Activated CD4-positive, alpha-beta memory T cell treated with anti-CD3 and anti-CD28 coated beads for 36 hours (primary cell): Measurements from ENCODE around the gene FGG. TPM values are rescaled to one million over a fixed set of nuclear protein-coding genes. Genes with fewer than 3 reads are reported as not detected.

Source experiments
- CTCF ChIA-PET: fragments of 350-600 bp; sonication (Branson Sonifier 250); formaldehyde crosslinking; loops from one replicate; lab custom pipeline; 2021; ENCODE audit warnings: antibody characterized with exemption, inconsistent platforms; lab: Charles Lee
- POLR2A ChIA-PET: fragments of 350-600 bp; sonication (Branson Sonifier 250); formaldehyde crosslinking; loops from one replicate; lab custom pipeline; 2021; ENCODE audit warnings: antibody characterized with exemption; lab: Charles Lee
- DNase-seq: peaks from one replicate; pipeline ENCODE4 v3.0.0-alpha.2; 2020
- H3K27ac Mint-ChIP-seq: one replicate; pipeline ENCODE4 v1.8.0; 2021; ENCODE audit warnings: mixed read lengths
- H3K27me3 Mint-ChIP-seq: one replicate; pipeline ENCODE4 v1.8.0; 2021; ENCODE audit warnings: mixed read lengths
- H3K36me3 Mint-ChIP-seq: one replicate; pipeline ENCODE4 v1.8.0; 2021; ENCODE audit warnings: mixed read lengths
- H3K4me1 Mint-ChIP-seq: one replicate; pipeline ENCODE4 v1.8.0; 2021; ENCODE audit warnings: low read depth, mixed read lengths
- H3K4me3 Mint-ChIP-seq: one replicate; pipeline ENCODE4 v1.8.0; 2021; ENCODE audit warnings: mild to moderate bottlenecking, mixed read lengths
- H3K9me3 Mint-ChIP-seq: one replicate; pipeline ENCODE4 v1.8.0; 2021; ENCODE audit warnings: mixed read lengths
- intact Hi-C: fragments of 100-400 bp; cut with micrococcal nuclease; formaldehyde crosslinking; loops from one replicate; pipeline ENCODE4 v1.15.1; 2023
- total RNA-seq, 2 experiments: library from RNA; stranded (reverse); gene quantifications; one replicate each; pipeline ENCODE4 v1.2.3, GENCODE V29; 2021

Gene FGG
- total RNA-seq, 2 experiments from 2014 or later, result not detected

DNA sequence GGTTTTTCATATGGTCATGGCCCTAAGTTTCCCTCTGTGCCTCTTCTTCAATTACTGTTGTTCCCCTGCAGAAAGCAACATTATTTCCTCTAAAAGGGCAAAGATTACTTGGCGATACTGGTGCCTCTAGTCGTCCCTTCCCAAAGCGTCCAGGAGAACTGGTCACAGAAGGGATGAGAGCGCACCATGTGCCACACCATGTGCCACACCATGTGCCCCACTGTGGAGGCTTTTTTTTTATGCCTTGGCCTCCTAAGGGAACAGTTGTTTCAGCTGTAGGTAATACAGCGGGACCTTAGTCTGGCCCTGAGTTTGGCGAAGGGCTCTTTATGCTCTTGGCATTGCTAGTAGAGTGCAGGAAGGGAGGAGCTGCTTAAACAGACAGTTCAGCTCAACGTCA lies 11.5 kb upstream of the FGG start:
- no peaks in the 10 kb centered on the region for H3K36me3 Mint-ChIP-seq
- no peak for DNase-seq
- no peak overlapping the region for H3K27ac Mint-ChIP-seq
- H3K4me3 Mint-ChIP-seq, result no peak overlapping the region
- intact Hi-C loops, result loop anchor here (10.0 kb wide), 2 partner anchors 751 to 839 kb away; partner anchors contain the start of genes MAP9 and SFRP2
- H3K9me3 Mint-ChIP-seq, result no peaks in the 10 kb centered on the region
- ChIA-PET CTCF (interaction anchor here (1.1 to 10.9 kb wide), 5 partner anchors 9 to 71 kb away, joined by 5 to 222 read pairs (median 5); partner anchors contain the start of genes FGB and PLRG1), POLR2A (no interaction called here)
- H3K27me3 Mint-ChIP-seq, result peaks cover 4% of the 10 kb centered on the region
- no peaks in the 10 kb centered on the region for H3K4me1 Mint-ChIP-seq

DNA sequence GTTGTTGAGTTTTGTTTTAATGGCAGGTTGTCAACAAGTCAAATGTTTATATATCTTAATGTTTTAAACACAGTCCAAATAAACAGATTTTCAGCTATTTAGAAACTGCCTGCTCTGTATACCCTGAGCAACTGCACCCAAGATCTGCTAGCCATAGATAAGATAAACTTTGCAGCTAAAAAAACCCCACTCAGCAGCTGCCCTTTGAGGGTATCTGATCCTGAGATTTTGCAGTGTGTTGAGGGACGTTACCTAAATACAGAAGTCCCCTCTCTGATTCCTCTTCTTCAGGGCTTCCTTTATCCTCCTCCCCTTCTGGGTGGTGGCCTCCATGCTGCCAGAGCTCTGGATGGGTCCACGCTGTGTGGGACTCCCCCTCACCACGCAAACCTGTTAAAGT lies 11.0 kb upstream of the FGG start:
- ChIA-PET CTCF (interaction anchor here (1.1 to 10.9 kb wide), 5 partner anchors 10 to 75 kb away, joined by 4 to 222 read pairs (median 5); partner anchors contain the start of genes FGB and PLRG1), POLR2A (no interaction called here)
- Mint-ChIP-seq H3K4me1 (no peaks in the 10 kb centered on the region), H3K27ac (no peak overlapping the region), H3K9me3 (no peaks in the 10 kb centered on the region), H3K4me3 (no peak overlapping the region), H3K36me3 (no peaks in the 10 kb centered on the region), H3K27me3 (peaks cover 4% of the 10 kb centered on the region)
- intact Hi-C loops, result loop anchor here (10.0 kb wide), 2 partner anchors 751 to 839 kb away; partner anchors contain the start of genes MAP9 and SFRP2
- DNase-seq, result no peak

DNA sequence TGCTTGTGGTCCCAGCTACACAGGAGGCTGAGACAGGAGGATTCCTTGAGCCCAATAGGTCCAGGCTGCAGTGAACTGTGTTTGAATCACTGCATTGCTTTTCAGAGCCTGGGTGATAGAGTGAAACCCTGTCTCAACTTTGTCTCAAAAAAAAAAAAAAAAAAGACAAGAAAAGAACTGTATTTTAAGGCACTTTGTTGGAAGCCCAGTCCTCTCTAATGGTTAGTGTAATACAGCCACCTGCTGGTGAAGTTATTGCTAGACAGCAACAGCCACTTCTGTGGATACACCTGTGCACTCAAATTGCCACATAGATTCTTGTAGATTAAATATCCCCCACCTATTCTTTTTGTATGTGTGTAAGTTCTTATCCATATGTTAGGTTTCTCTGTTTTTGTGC lies 10.1 kb upstream of the FGG start:
- Mint-ChIP-seq H3K27me3 (peaks cover 4% of the 10 kb centered on the region), H3K4me1 (no peaks in the 10 kb centered on the region), H3K9me3 (no peaks in the 10 kb centered on the region), H3K4me3 (no peak overlapping the region), H3K36me3 (no peaks in the 10 kb centered on the region), H3K27ac (no peak overlapping the region)
- no peak for DNase-seq
- intact Hi-C loops, result loop anchor here (1.0 to 10.0 kb wide), 4 partner anchors 63 to 838 kb away; partner anchors contain the start of genes MAP9 and SFRP2
- CTCF ChIA-PET, result interaction anchor here (0.6 to 10.9 kb wide), 9 partner anchors 9 to 824 kb away, joined by 3 to 222 read pairs (median 4); partner anchors contain the start of genes FGB, FGG and PLRG1
- POLR2A ChIA-PET, result no interaction called here

DNA sequence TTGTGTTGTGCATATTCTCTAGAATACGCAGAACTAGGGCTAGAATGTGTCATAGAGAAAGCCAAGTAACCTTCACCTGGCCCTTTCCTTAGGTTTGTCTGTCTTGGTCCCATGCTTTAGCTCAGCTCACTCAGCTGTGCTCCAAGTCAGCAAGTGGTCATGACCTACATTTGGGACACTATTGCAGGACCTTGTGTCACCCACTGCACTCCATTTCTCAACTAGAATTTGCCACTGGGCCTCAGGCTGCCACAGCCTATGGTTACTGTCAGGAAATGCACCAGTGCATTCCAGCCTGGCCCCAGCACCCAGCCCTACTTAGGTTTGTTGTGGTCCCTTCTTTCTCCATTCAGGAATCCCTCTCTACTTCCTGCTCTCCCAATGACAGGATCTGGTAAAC lies 7.7 kb upstream of the FGG start:
- ChIA-PET CTCF (interaction anchor here (10.1 to 10.9 kb wide), 2 partner anchors 60 to 67 kb away, joined by 98 to 222 read pairs; partner anchors contain the start of genes FGB and PLRG1), POLR2A (no interaction called here)
- no peak for DNase-seq
- no peaks in the 10 kb centered on the region for H3K9me3 Mint-ChIP-seq
- no peaks in the 10 kb centered on the region for H3K36me3 Mint-ChIP-seq
- H3K4me1 Mint-ChIP-seq, result peaks cover 8% of the 10 kb centered on the region
- H3K27me3 Mint-ChIP-seq, result no peaks in the 10 kb centered on the region
- intact Hi-C loops, result loop anchor here (10.0 kb wide), 2 partner anchors 755 to 835 kb away; partner anchors contain the start of genes MAP9 and SFRP2
- no peak overlapping the region for H3K27ac Mint-ChIP-seq
- no peak overlapping the region for H3K4me3 Mint-ChIP-seq

DNA sequence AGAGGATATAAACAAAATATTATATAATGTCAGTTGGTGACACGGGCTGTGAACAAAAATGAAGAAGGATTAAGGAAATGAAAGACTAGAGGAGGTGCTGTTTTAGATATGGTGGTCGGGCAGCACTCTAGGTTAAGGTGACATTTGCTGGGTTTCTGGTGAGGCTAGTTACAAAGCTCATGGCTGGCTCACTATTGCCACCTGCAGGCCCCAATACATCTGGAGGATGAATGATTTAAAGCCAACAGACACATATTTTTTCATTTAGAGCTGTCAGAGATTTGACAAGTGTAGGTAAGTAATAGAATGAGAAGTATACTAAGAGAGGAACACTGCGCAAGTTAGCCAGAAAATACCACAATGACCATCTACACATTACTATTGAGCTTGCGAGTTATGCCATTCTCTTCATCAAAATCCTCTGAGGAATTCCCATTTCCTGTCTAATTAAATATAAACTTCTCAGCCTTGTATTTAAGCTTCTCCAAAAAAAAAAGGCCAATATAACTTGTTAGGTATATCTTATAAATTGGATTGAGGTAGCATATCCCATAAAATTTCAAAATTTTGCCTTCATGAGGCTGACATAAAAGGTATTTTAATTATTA lies 6.4 kb upstream of the FGG start:
- ChIA-PET CTCF (interaction anchor here (0.6 to 10.9 kb wide), 5 partner anchors 24 to 98 kb away, joined by 3 to 222 read pairs (median 6); partner anchors contain the start of genes FGB and PLRG1), POLR2A (no interaction called here)
- H3K27me3 Mint-ChIP-seq, result no peaks in the 10 kb centered on the region
- no peak overlapping the region for H3K27ac Mint-ChIP-seq
- H3K36me3 Mint-ChIP-seq, result no peaks in the 10 kb centered on the region
- no peaks in the 10 kb centered on the region for H3K9me3 Mint-ChIP-seq
- no peak overlapping the region for H3K4me3 Mint-ChIP-seq
- peaks cover 8% of the 10 kb centered on the region for H3K4me1 Mint-ChIP-seq
- intact Hi-C loops, result loop anchor here (1.0 to 5.0 kb wide), 2 partner anchors 67 to 287 kb away; no protein-coding TSS in a partner anchor
- peak; percentile 68 for DNase-seq

DNA sequence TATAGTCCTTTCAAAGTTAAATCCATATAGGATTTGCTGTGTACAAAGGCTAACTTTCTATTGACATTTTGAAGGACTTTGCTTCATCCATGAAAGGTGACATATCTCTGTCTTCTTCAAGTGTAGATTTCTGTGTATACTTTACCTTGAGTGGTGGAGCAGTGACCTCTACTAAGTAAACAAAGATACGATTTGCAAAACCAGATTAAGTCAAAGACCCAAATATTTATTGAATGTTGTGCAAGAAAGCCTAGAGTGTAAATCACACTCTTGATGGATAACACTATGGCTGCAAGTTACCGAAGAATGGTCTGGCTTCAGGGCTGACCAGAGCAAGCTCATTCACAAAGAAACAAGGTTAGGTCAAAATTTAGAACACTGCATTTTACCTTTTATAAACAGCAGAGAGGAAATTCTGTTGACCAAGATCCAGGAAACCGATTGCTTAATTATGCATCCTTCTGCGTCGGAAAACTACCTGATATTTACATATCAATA lies 5.4 kb upstream of the FGG start:
- Mint-ChIP-seq H3K9me3 (no peaks in the 10 kb centered on the region), H3K4me3 (no peak overlapping the region), H3K27me3 (no peaks in the 10 kb centered on the region), H3K36me3 (no peaks in the 10 kb centered on the region), H3K4me1 (peaks cover 8% of the 10 kb centered on the region), H3K27ac (no peak overlapping the region)
- DNase-seq, result no peak
- ChIA-PET CTCF (interaction anchor here (0.9 to 10.9 kb wide), 4 partner anchors 9 to 65 kb away, joined by 3 to 222 read pairs (median 52); partner anchors contain the start of genes FGB and PLRG1), POLR2A (no interaction called here)
- intact Hi-C loops, result loop anchor here (1.0 to 5.0 kb wide), 2 partner anchors 66 to 286 kb away; no protein-coding TSS in a partner anchor

DNA sequence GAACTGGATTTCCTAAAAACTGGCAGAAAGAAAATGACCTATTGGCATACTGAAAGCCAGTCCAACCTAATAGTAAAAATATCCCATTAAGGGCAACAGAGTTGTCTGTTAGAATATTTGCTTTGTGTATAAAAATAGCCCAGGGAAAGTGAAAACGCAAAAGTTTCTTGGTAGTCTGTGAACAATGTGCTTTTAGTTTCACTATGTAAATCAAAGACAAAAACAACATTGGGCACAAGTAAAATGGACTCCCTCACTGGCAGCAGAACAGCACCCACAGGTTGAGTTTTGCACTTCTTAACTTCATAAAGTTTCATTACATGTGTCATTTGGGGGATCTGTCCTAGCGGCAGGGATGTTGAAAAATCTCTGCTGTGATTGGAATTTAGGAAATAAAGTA lies 4.3 kb upstream of the FGG start:
- no peak overlapping the region for H3K27ac Mint-ChIP-seq
- no peaks in the 10 kb centered on the region for H3K9me3 Mint-ChIP-seq
- H3K27me3 Mint-ChIP-seq, result no peaks in the 10 kb centered on the region
- H3K4me1 Mint-ChIP-seq, result peaks cover 8% of the 10 kb centered on the region
- POLR2A ChIA-PET, result no interaction called here
- H3K36me3 Mint-ChIP-seq, result no peaks in the 10 kb centered on the region
- intact Hi-C loops, result loop anchor here (5.0 kb wide), 1 partner anchor 284 kb away; no protein-coding TSS in a partner anchor
- no peak overlapping the region for H3K4me3 Mint-ChIP-seq
- CTCF ChIA-PET, result interaction anchor here (1.2 to 10.1 kb wide), 2 partner anchors 56 to 64 kb away, joined by 5 to 98 read pairs; partner anchors contain the start of gene FGB
- no peak for DNase-seq

DNA sequence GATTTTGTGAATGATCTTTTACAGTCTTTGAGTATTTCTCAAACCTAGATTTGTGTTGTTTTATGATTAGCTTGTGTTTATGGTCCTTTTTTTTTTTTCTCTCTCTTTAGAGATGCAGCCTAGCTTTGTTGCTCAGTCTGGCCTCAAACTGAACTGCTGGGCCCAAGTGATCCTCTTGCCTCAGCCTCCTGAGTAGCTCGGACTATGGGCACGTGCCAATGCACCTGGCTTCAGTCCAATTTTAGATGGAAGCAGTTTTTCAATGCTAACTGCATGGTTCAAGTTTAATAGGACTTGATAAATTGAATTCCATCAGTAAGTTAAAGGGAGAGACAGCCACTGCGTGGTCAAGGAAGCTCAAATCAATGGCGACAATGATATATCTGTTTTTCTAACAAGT lies 3.8 kb upstream of the FGG start:
- Mint-ChIP-seq H3K27ac (no peak overlapping the region), H3K4me1 (peaks cover 8% of the 10 kb centered on the region), H3K36me3 (no peaks in the 10 kb centered on the region), H3K4me3 (no peak overlapping the region), H3K9me3 (no peaks in the 10 kb centered on the region), H3K27me3 (no peaks in the 10 kb centered on the region)
- DNase-seq, result no peak
- intact Hi-C loops, result loop anchor here (5.0 kb wide), 1 partner anchor 284 kb away; no protein-coding TSS in a partner anchor
- ChIA-PET POLR2A (no interaction called here), CTCF (interaction anchor here (1.2 to 10.1 kb wide), 2 partner anchors 56 to 64 kb away, joined by 5 to 98 read pairs; partner anchors contain the start of gene FGB)

DNA sequence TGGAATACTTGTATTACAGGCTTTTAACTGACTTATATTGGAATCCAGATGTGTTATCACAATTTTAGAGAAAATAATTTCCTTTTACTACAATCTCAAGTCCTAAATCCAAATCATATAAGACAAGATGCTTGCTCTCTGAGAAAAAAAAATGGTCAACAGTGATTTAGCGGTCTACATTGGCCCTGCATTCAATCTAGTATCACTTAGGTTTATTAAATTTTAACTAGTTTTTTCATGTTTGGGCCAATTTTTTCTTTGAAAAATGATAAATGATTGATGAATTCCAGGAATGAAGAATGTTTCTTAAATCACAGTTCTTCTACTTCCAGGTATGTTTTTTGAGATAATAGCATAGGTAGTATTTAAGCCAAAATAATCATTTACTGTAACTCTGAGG lies 2.8 kb upstream of the FGG start:
- ChIA-PET CTCF (interaction anchor here (1.5 to 2.0 kb wide), 3 partner anchors 56 to 66 kb away, joined by 5 to 8 read pairs (median 6); partner anchors contain the start of gene PLRG1), POLR2A (no interaction called here)
- H3K4me3 Mint-ChIP-seq, result no peak overlapping the region
- no peaks in the 10 kb centered on the region for H3K27me3 Mint-ChIP-seq
- peaks cover 8% of the 10 kb centered on the region for H3K4me1 Mint-ChIP-seq
- intact Hi-C loops, result loop anchor here (5.0 kb wide), 1 partner anchor 283 kb away; no protein-coding TSS in a partner anchor
- H3K27ac Mint-ChIP-seq, result no peak overlapping the region
- H3K36me3 Mint-ChIP-seq, result no peaks in the 10 kb centered on the region
- DNase-seq, result no peak
- no peaks in the 10 kb centered on the region for H3K9me3 Mint-ChIP-seq

DNA sequence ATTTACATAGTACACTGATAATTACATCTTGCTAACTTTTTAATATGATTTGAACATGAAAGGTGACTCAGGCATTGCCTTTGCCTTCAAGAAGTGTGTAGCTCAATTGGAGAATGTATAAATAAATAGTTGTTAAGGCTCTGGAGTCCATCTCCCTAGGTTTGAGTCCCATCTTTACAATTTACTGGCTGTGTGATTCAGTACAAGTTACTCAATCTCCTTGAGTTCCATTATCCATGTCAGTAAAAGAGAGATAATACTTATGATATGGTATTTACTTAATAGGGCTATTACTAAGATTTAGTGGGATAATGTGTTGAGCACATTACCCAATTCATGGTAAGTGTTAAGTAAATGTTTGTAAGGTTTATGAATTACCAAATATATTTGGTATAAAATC lies 1.9 kb upstream of the FGG start:
- no peak overlapping the region for H3K4me3 Mint-ChIP-seq
- CTCF ChIA-PET, result interaction anchor here (0.5 to 2.0 kb wide), 6 partner anchors 9 to 827 kb away, joined by 3 to 8 read pairs (median 5); partner anchors contain the start of gene PLRG1
- DNase-seq, result no peak
- H3K27me3 Mint-ChIP-seq, result peaks cover 1% of the 10 kb centered on the region
- POLR2A ChIA-PET, result no interaction called here
- no peaks in the 10 kb centered on the region for H3K36me3 Mint-ChIP-seq
- no peaks in the 10 kb centered on the region for H3K9me3 Mint-ChIP-seq
- intact Hi-C loops, result no loop called here
- no peak overlapping the region for H3K27ac Mint-ChIP-seq
- H3K4me1 Mint-ChIP-seq, result peaks cover 8% of the 10 kb centered on the region

DNA sequence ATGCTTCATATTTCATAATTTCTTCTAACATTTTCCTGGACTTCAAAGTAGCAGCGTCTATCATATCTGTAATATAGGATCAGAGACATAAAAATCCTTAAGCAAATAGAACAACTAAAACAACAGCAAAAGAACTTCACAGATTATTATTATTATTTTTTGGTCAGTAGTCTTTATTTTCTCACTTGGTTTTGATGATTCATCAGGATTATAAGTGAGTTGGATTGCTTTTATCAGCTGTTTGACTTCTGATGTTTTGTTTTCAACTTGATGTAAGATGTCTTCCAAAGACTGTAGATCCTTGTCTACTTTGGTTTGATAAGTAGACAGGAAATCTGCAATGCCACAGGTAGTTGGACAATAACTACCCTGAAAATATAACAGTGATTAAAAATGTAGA lies 623 bp downstream of the FGG start:
- Mint-ChIP-seq H3K9me3 (no peaks in the 10 kb centered on the region), H3K27me3 (peaks cover 11% of the 10 kb centered on the region), H3K4me3 (no peak overlapping the region), H3K4me1 (peaks cover 4% of the 10 kb centered on the region), H3K27ac (no peak overlapping the region), H3K36me3 (no peaks in the 10 kb centered on the region)
- no peak for DNase-seq
- POLR2A ChIA-PET, result no interaction called here
- intact Hi-C loops, result no loop called here
- CTCF ChIA-PET, result interaction anchor here (1.0 kb wide), 1 partner anchor 10 kb away, joined by 3 read pairs; no protein-coding TSS in a partner anchor

DNA sequence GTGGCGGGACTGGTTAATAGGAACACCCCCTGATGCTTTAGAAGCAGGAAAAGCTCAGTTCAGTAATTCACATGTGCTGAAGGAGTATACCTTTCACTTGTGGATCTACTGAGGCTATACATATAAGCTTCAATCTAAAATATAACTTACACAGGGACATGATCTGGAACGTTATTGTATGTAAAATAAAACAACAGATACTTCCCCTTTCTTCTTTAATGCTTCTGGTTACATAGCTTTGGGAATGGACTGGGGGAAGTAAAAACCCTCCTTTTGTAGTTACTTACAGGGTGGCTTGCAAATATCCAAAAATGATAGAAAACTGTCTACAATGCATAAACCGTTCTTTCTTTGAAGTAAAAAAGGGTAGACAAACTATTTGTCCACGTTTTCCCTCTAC lies 1.9 kb downstream of the FGG start:
- no peak overlapping the region for H3K27ac Mint-ChIP-seq
- no peaks in the 10 kb centered on the region for H3K9me3 Mint-ChIP-seq
- no peaks in the 10 kb centered on the region for H3K4me1 Mint-ChIP-seq
- peaks cover 13% of the 10 kb centered on the region for H3K27me3 Mint-ChIP-seq
- DNase-seq, result no peak
- no peak overlapping the region for H3K4me3 Mint-ChIP-seq
- CTCF ChIA-PET, result interaction anchor here (1.1 to 1.5 kb wide), 2 partner anchors 11 to 60 kb away, joined by 4 to 5 read pairs; partner anchors contain the start of gene PLRG1
- intact Hi-C loops, result no loop called here
- POLR2A ChIA-PET, result no interaction called here
- no peaks in the 10 kb centered on the region for H3K36me3 Mint-ChIP-seq
